CD14-positive monocyte (primary cell): ENCODE data around the gene FER1L5. TPM values are rescaled to one million over a fixed set of nuclear protein-coding genes. Genes with fewer than 3 reads are reported as not detected.

ENCODE experiments used
- DNase-seq, 3 donors: peaks; one replicate each; pipeline ENCODE4 v3.0.0-alpha.2; 2011 to 2022
- H2AFZ ChIP-seq: 2 replicates; pipeline ENCODE4 v1.6.0; 2012; ENCODE audit warnings: mild to moderate bottlenecking, low read depth, low read length, inconsistent platforms; ENCODE audit not compliant: insufficient read depth, poor library complexity, severe bottlenecking
- H3K27ac ChIP-seq, 2 donors: 1 replicate in 1 of 2; 2 replicates in 1 of 2; pipeline ENCODE4 v1.5.1; 2012 to 2013; ENCODE audit warnings: low read length in 2 of 2, control low read depth in 1 of 2, inconsistent platforms in 1 of 2, low read depth in 1 of 2, mild to moderate bottlenecking in 1 of 2
- H3K27me3 ChIP-seq, 2 donors: one replicate each; pipeline versions ENCODE4 v1.6.0 to v1.6.1; 2011 to 2013; ENCODE audit warnings: low read length in 2 of 2; ENCODE audit not compliant: control insufficient read depth in 2 of 2, insufficient read depth in 2 of 2
- H3K36me3 ChIP-seq, 2 donors: replicated peaks in 1 of 2; 1 replicate in 1 of 2; 2 replicates in 1 of 2; pipeline versions ENCODE4 v1.5.1 to v1.6.1; 2012 to 2013; ENCODE audit warnings: low read length in 2 of 2, control low read depth in 1 of 2, inconsistent platforms in 1 of 2, mild to moderate bottlenecking in 1 of 2; ENCODE audit not compliant: insufficient read depth in 2 of 2, control insufficient read depth in 1 of 2
- H3K4me1 ChIP-seq, 2 donors: 1 replicate in 1 of 2; 2 replicates in 1 of 2; pipeline versions ENCODE4 v1.5.1 to v1.6.1; 2012 to 2013; ENCODE audit warnings: low read length in 2 of 2, control low read depth in 1 of 2, inconsistent platforms in 1 of 2, mild to moderate bottlenecking in 1 of 2, moderate library complexity in 1 of 2; ENCODE audit not compliant: insufficient read depth in 2 of 2, control insufficient read depth in 1 of 2
- H3K4me2 ChIP-seq: replicated peaks from 2 replicates; pipeline ENCODE3; 2012; ENCODE audit warnings: low read length, moderate library complexity, mild to moderate bottlenecking; ENCODE audit not compliant: poor library complexity, severe bottlenecking; ENCODE audit errors: extremely low read depth
- H3K4me3 ChIP-seq, 3 experiments: fragments of 200-600 bp in 1 of 3; sonication (generic) in 1 of 3; replicated peaks in 1 of 3; 1 replicate in 2 of 3; 2 replicates in 1 of 3; pipeline ENCODE4 v1.5.1; 2011 to 2013; ENCODE audit warnings: low read length in 3 of 3, mild to moderate bottlenecking in 3 of 3, control low read depth in 2 of 3, low read depth in 2 of 3, inconsistent platforms in 1 of 3, moderate library complexity in 1 of 3
- H3K79me2 ChIP-seq: 2 replicates; pipeline ENCODE4 v1.6.0; 2012; ENCODE audit warnings: mild to moderate bottlenecking, control low read depth, inconsistent platforms, low read length, moderate library complexity; ENCODE audit not compliant: insufficient read depth
- H3K9ac ChIP-seq: 2 replicates; pipeline ENCODE4 v1.6.0; 2017; ENCODE audit warnings: low read length, mild to moderate bottlenecking; ENCODE audit not compliant: insufficient read depth, poor library complexity, severe bottlenecking
- H3K9me3 ChIP-seq, 2 donors: replicated peaks in 1 of 2; 1 replicate in 1 of 2; 2 replicates in 1 of 2; pipeline versions ENCODE4 v1.5.1 to v1.6.1; 2012 to 2013; ENCODE audit warnings: low read length in 2 of 2, control low read depth in 1 of 2; ENCODE audit not compliant: control insufficient read depth in 1 of 2, insufficient read depth in 1 of 2
- H4K20me1 ChIP-seq: 2 replicates; pipeline ENCODE4 v1.6.0; 2012; ENCODE audit warnings: mild to moderate bottlenecking, low read length, control low read depth, moderate library complexity; ENCODE audit not compliant: insufficient read depth
- H3K27ac Mint-ChIP-seq, 7 donors: one replicate each; pipeline ENCODE4 v1.8.0; 2020; ENCODE audit warnings: mild to moderate bottlenecking in 7 of 7, mixed read lengths in 7 of 7, moderate library complexity in 6 of 7, inconsistent platforms in 2 of 7
- H3K27me3 Mint-ChIP-seq, 3 donors: one replicate each; pipeline ENCODE4 v1.8.0; 2021 to 2022; ENCODE audit warnings: low read depth in 3 of 3, mild to moderate bottlenecking in 3 of 3, mixed read lengths in 3 of 3, moderate library complexity in 3 of 3, inconsistent platforms in 1 of 3
- H3K36me3 Mint-ChIP-seq, 2 donors: one replicate each; pipeline ENCODE4 v1.8.0; 2020; ENCODE audit warnings: mixed read lengths in 2 of 2, inconsistent platforms in 1 of 2, mild to moderate bottlenecking in 1 of 2
- H3K4me1 Mint-ChIP-seq: one replicate; pipeline ENCODE4 v1.8.0; 2020; ENCODE audit warnings: mild to moderate bottlenecking, mixed read lengths
- H3K4me3 Mint-ChIP-seq, 2 donors: one replicate each; pipeline ENCODE4 v1.8.0; 2020; ENCODE audit warnings: mild to moderate bottlenecking in 2 of 2, mixed read lengths in 2 of 2, moderate library complexity in 1 of 2
- H3K9me3 Mint-ChIP-seq, 7 donors: one replicate each; pipeline ENCODE4 v1.8.0; 2020 to 2022; ENCODE audit warnings: mixed read lengths in 7 of 7, mild to moderate bottlenecking in 6 of 7, moderate library complexity in 6 of 7, inconsistent platforms in 2 of 7
- CTCF ChIP-seq: fragments of 200-600 bp; IDR thresholded peaks from one replicate; pipeline ENCODE4 v1.8.0; 2022; ENCODE audit warnings: antibody characterized with exemption, mild to moderate bottlenecking
- WGBS: methylation state at CpG from one replicate; pipeline ENCODE4 v1.1.5; 2013; ENCODE audit warnings: missing lambda C conversion rate; ENCODE audit not compliant: insufficient coverage; 5-methylcytosine and 5-hydroxymethylcytosine counted together
- intact Hi-C, 2 donors: fragments of 100-400 bp; cut with micrococcal nuclease; formaldehyde crosslinking; loops; one replicate each; pipeline versions ENCODE4 v1.15.0 to v1.15.1; 2023
- polyA plus RNA-seq, 3 donors: library from polyadenylated mRNA; depleted of rRNA in 1 of 3; unstranded in 2 of 3; stranded (reverse) in 1 of 3; fragments of 300-500 nt in 2 of 3; fragments of >200 nt in 1 of 3; fragmentation: Illumina TruSeq in 2 of 3; gene quantifications; 1 replicate in 2 of 3; 2 replicates in 1 of 3; pipeline ENCODE4 v1.2.3, GENCODE V29; 2012 to 2021

The FER1L5 gene
- polyA plus RNA-seq, 3 donors = not detected

DNA sequence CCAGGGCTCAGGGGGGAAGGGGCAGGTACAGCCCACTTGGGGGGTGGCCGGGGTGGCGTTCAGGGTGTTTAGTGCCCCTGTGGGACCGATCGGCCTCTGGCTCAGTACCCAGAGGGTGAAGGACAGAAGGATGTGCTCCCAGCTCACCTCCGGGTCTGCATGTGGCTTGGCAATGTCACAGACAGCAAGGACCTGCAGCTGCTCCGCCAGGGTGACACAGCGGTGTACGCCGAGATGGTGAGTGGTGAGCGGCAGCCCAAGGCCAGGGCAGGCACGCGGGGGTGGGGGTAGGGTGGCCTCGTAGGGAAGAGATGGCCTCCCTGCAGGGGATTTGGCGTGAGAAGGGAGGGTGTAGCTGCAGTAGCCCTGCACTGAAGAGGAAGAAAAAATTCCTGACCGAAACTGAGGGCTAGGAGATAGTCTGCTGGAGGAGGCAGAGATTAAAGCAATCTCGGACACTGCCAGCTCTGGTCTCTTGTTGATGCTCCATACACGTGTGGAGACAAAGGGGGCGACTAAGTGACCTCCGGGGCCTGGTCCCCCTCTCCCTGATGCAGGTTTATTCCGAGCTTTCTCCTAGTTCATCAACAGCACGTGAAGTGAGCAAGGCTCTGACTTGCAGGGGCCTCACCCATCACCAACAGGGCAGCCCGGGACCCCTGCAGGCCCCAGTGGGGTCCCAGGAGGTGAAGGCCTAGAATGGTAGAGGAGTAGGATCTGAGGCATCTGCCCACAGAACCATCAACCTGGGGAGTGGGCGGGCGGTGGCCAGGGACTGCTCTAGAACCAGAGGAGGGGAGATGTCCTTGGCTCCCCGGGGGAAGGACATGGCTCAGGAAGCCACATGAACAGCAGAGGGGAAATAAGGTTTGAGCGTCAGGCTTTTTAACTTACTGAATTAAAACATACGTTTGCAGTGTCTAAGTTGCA lies 45.4 kb downstream of the FER1L5 start:
- no peaks in the 10 kb centered on the region for H3K4me1 Mint-ChIP-seq
- 85% methylated on average over 23 of the region's 27 CpGs for WGBS
- H4K20me1 ChIP-seq = no peaks in the 10 kb centered on the region
- no peak overlapping the region for H3K4me2 ChIP-seq
- H3K4me3 Mint-ChIP-seq = no peak overlapping the region
- no peak overlapping the region for H2AFZ ChIP-seq
- no peaks in the 10 kb centered on the region for H3K36me3 Mint-ChIP-seq
- H3K9ac ChIP-seq = no peak overlapping the region
- no peaks in the 10 kb centered on the region for H3K4me1 ChIP-seq
- H3K27ac ChIP-seq = no peak overlapping the region
- no peak for TF ChIP-seq CTCF
- H3K27me3 ChIP-seq = no peaks in the 10 kb centered on the region
- peaks cover 0 to 1% (median 0%) of the 10 kb centered on the region in 7 donors for H3K9me3 Mint-ChIP-seq
- intact Hi-C loops = no loop called here
- H3K4me3 ChIP-seq = no peak overlapping the region
- no peaks in the 10 kb centered on the region for H3K79me2 ChIP-seq
- no peaks in the 10 kb centered on the region for H3K36me3 ChIP-seq
- DNase-seq = no peak
- H3K9me3 ChIP-seq = no peaks in the 10 kb centered on the region
- peaks cover 0 to 2% (median 0%) of the 10 kb centered on the region in 3 donors for H3K27me3 Mint-ChIP-seq
- H3K27ac Mint-ChIP-seq = peak overlapping the region in 1 of 7 donors; percentile 22

GRCh38 chr2:96688649-96689430 lies 46.3 kb downstream of the FER1L5 start:
- Histone ChIP-seq H3K4me3 (no peak overlapping the region), H3K79me2 (no peaks in the 10 kb centered on the region), H3K4me1 (no peaks in the 10 kb centered on the region), H3K4me2 (no peak overlapping the region), H2AFZ (no peak overlapping the region), H3K27me3 (no peaks in the 10 kb centered on the region), H3K27ac (no peak overlapping the region), H3K36me3 (no peaks in the 10 kb centered on the region), H4K20me1 (no peaks in the 10 kb centered on the region), H3K9me3 (no peaks in the 10 kb centered on the region), H3K9ac (no peak overlapping the region)
- DNase-seq = no peak
- 95% methylated on average over 10 of the region's 11 CpGs for WGBS
- H3K27me3 Mint-ChIP-seq = peaks cover 0 to 2% (median 0%) of the 10 kb centered on the region in 3 donors
- H3K4me3 Mint-ChIP-seq = no peak overlapping the region
- no peaks in the 10 kb centered on the region for H3K36me3 Mint-ChIP-seq
- peak overlapping the region in 1 of 7 donors; percentile 55 for H3K27ac Mint-ChIP-seq
- intact Hi-C loops = no loop called here
- peaks cover 0 to 1% (median 0%) of the 10 kb centered on the region in 7 donors for H3K9me3 Mint-ChIP-seq
- no peak for TF ChIP-seq CTCF
- H3K4me1 Mint-ChIP-seq = no peaks in the 10 kb centered on the region
